NCI-H774 (cell line): Measurements from ENCODE around the gene ARRB1.
"Not testable (repeated sequence)": the region's sequence is repeated elsewhere in the genome, so short reads cannot be mapped to it uniquely, and the experiment has no call there.

Experiments
- DNase-seq: peaks from one replicate; lab custom pipeline; 2025; lab: John Stamatoyannopoulos, UW

The ARRB1 gene

GRCh38 chr11:75274716-75275115, 76.7 kb downstream of the ARRB1 start:
- not testable (repeated sequence) for DNase-seq

- no peak for DNase-seq
Observed at GRCh38 chr11:75273411-75274391, 77.8 kb downstream of the ARRB1 start.

GRCh38 chr11:75272821-75273301, 78.6 kb downstream of the ARRB1 start:
- no peak for DNase-seq

- DNase-seq, result no peak
Observed at GRCh38 chr11:75272391-75272790, 79.1 kb downstream of the ARRB1 start.

GRCh38 chr11:75271730-75272129, 79.7 kb downstream of the ARRB1 start:
- DNase-seq, result no peak

GRCh38 chr11:75270896-75271418, 80.5 kb downstream of the ARRB1 start:
- DNase-seq, result no peak

GRCh38 chr11:75269896-75270295, 81.6 kb downstream of the ARRB1 start:
- DNase-seq, result no peak

GRCh38 chr11:75269367-75269660, 82.1 kb downstream of the ARRB1 start:
- DNase-seq, result no peak

- no peak for DNase-seq
Observed at GRCh38 chr11:75268626-75269366, 82.7 kb downstream of the ARRB1 start.

GRCh38 chr11:75267171-75267970, 84.1 kb downstream of the ARRB1 start:
- DNase-seq, result no peak

DNA sequence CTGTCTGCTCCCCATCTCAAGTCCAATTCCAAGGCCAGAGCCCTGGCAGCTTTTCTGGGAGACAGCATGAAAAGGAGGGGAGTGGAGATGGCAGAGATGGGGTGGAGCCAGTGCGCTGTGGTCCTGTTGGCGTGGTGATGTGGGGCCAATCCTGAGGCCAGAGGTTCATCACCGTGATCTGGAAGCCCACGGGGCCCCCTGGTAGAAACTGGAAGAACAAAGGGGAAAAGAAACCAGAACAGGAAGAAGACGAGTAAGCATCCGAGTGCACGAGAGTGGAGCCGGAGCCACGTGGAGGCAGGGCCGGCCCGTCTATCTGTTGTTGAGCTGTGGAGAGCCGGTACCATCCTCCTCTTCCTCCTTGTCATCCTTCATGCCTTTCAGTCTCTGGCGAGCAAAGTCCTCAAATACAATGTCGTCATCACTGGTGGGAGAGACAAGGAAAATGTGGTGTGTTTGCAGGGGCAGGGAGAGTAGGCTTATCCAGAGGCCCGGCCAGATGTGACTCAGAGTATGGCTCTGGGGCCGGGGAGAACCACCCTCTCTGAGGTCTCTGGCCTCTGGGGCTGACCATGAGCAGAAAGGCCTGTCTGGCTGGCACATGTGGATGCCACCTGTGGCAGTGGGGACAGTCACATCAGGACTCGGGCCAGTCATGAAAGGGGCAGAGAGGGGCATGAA, 85.5 kb downstream of the ARRB1 start:
- no peak for DNase-seq

DNA sequence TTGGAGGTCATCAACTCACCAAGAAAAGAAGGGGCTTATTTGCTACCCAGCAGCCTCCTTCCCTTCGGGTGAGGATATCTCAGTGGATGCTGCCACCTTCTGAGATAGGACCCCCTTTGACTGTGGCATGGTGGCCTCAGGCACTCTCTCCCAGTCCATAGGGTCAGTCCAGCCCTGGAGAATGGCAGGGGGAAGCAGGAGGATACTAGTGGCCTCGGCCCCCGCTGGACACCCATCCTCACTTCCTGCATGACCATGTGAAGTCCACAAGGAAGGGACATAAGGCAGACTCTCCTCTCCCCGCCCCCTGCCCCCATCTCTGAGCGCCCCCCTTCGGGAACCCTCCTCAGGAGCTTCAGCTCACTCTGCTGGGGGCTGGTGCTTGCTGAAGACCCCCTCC, 86.5 kb downstream of the ARRB1 start:
- no peak for DNase-seq

DNA sequence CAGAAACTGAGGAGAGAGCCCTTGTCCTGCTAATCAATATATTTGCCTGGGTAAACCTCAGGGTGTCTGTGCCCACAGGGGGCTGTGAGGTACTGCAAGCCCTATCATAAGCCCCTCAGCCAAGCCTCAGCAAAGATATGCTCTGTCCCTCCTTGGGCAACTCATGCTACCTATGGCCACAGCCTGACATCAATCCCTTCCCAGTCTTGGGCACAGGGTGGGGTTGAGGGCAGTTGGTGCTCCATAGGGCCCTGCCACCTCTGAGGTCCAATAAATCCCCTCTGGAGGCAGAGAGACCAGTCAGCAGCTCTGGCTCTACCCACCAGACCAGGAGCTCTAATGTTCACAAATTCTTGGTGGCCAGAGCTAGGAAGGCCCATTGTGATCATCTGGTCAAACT, 87.1 kb downstream of the ARRB1 start:
- DNase-seq, result no peak

DNA sequence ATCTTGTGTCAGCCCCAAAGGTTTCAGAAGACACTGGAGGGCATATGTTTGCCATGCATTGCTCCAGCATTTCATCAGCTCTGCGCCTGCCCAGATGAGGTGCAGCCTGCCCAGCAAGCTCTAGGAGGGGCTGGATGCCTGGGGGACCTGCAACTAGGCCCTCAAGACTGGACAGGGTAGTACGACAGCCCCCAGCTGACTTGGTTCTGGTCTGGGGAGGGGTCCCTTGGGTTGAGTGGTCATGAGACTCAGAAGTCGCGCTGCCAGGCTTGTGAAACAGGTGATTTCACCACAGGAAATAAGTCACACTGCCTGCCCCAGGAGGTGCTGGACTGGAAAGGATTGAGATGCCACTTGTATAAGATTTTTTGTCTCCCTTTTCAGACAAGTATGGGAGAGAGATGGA, 87.5 kb downstream of the ARRB1 start:
- DNase-seq, result no peak

- DNase-seq, result no peak
Observed at GRCh38 chr11:75262961-75263852, 88.3 kb downstream of the ARRB1 start.

DNA sequence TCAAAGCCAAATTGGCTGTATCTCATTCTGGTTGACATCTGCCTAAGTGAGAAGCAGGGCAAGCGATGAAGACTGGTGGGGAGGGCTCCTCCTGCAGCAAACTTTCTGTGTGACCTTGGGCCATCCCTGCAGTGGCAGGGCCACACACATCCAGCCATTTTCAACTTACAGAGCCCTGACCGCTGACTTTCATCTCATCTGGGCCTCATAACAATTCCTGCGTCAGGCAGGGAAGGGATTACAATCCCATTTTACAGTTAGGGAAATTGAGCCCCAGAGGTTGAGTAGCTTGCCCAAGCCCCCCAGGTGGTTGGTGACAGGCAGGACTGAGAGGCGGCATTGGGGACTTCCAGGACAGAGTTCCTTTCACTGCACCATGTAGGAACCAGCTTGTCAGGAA, 89.0 kb downstream of the ARRB1 start:
- no peak for DNase-seq

DNA sequence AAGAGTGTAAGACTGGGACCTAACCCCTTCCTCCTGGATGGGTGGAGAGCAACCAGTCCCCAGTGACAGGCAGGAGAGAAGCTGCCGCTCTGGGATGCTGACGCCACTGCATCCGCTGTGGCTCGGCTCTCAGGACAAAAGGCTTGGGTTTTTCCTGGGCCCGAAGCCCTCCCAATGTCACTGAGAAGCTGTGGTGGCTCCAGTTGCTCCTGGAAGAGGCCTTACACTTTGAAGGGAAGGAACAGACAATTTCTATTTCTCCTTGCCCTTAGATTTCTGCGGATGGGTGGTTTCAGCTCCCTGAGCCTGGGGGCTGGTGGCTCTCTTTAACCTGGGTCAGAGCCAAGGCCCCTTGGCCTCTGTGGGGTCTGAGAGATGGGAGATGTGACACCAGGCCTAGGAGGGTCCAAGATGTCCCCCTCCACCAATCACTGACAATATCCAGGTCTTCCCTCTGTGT, 89.5 kb downstream of the ARRB1 start:
- no peak for DNase-seq

DNA sequence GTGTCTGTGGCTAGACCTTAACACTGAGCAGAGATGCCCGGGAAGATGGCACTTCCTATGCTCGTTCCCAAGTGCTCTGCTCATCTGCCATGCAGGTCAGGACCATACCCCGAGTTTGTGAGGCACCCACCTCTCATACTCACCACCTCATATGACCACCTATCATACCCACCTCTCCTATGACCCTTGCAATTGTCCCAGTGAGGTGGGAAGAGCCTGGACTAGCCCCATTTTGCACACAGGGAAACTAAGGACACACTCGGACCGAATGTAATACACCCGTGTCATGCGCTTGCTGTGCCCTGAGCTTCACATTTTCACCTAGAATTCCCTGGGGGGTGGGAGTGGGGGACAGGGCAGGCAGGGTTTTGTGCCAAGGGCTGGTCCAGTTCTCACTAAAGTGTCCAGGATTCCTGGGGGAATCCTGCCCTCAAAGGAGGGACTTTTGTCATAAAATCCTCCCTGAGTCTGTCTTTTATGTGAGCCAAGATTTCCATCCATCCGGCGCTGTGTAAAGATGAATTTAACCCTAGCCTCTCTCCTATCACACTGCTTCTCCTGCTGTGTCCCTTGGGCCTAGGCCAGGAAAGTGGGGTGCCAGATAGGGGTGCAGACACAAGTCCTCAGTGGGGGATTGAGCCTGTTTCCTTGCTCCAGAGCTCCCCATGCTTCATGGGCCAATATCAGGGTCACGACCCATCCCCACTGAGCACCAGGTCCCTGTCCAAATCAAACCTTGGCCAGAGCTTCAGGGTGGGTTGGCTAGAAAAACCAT, 90.9 kb downstream of the ARRB1 start:
- no peak for DNase-seq

DNA sequence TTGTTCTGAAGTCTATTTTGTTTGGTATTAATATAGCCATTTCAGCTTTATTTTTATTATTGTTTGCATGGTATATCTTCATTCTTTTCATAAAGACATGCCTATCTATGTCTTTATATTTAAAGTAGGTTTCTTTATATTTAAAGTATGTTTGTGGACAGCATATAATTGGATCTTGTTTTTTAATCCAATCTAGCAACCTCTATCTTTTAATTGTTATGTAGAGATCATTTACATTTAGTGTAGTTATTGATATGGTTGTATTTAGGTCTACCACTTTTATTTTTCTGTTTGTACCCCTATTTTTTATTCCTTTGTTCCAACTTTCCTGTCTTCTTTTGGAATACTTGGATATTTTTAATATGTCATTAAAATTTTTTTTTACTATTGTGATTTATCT, 97.1 kb downstream of the ARRB1 start:
- no peak for DNase-seq

- no peak for DNase-seq
Observed at GRCh38 chr11:75249704-75250103, 101.8 kb downstream of the ARRB1 start.
